Stimulated activated CD4-positive, alpha-beta T cell treated with anti-CD3 and anti-CD28 coated beads, Interleukin-2, amount 100 ng/mL, for 4 hours (primary cell): ENCODE measurements around the gene PEMT.

ENCODE experiments used
- DNase-seq: peaks from one replicate; pipeline ENCODE4 v3.0.0-alpha.2; 2020; ENCODE audit warnings: low read depth

Gene PEMT

GRCh38 chr17:17514993-17515933 is 76.2 kb downstream of the PEMT start:
- no peak for DNase-seq

- DNase-seq, result no peak
Observed at GRCh38 chr17:17514361-17514992, 77.0 kb downstream of the PEMT start.

GRCh38 chr17:17513626-17514025 is 77.9 kb downstream of the PEMT start:
- DNase-seq, result no peak

DNA sequence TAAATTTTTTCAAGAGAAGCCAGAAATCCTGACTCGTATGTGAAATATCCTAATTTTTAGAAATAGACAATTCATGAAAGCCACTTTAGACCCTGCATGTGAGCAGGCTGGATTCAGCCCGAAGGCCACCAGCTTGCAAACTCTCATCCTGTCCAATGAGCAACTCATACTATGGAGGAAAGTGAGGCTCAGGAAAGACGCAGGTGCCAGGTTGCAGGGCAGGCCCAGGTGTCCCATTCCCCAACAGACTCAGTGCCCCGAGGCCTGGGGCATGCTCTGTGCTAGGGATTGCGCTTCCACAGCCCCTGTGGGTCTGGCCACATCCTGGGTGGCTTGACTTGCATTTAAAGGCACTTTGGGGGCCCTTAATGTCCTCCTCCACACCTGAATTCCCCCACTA is 78.6 kb downstream of the PEMT start:
- no peak for DNase-seq

DNA sequence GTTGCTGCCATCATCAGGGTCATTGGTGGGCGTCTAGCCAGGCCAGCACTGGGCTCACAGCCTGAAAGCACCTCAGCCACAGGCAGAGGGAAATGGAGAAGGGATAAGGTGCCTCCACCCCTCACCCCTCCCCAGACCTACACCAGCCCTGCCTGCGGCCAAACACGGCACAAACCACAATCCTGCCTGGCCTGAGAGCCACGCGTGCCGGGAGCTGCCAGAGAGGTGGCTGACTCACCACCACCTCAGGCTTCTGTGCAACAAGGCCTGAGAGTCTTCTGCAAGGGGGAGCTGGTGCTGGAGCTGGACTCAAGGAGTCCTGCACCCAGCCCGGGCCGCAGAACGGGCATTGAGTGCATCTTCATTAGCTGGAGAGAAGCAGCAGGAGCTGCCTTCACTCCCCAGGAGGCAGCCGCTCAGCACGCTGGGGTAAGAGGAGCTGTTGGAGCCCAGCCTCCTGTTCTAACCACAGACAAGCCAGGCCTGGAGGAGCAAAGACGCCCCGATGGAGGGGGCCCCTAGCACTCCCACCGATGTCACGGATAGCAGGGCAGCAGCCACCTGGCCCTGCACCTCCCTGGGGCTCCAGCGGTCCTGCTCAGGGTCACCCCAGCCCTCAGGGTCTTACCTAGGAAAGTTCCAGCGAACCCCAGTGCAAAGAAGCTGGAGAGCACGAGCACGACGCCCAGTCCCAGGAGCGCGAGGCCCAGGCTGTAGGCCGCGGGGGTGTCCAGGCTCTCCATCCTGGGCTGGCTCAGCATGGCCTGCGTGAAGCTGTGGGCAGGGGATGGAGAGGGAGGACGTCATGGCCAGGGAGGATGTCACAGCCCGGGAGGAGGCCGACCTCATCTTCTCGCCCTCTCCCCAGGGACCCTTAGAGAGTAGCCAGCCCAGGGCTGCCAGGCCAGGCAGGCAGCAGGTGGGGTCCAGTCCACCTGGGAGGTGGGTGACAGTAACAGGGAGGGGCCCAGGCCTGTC is 79.3 kb downstream of the PEMT start:
- no peak for DNase-seq

DNA sequence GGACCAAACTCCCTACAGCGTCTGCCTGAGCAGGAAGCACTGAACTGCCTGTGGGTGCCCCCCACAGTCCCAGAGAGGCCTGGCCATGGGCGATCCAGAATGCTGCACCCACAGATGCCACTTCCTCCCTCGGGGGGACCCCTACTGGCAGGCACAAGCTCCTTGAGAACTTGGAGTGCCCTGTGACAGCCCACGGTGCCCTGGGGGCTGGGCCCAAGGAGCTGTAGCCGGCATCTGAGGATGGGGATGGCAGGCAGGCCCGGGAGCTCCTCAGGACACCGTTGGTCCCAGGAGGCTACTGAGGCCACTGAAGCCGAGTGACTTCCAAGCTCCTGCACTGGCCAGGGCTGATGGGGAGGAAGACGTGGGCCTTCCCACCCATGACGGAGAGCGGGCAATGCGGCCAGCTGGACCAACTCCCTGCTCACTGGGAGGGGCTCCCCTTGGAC is 80.2 kb downstream of the PEMT start:
- DNase-seq, result no peak

- no peak for DNase-seq
Observed at GRCh38 chr17:17510456-17511292, 80.8 kb downstream of the PEMT start.

GRCh38 chr17:17509601-17510425 is 81.7 kb downstream of the PEMT start:
- no peak for DNase-seq

GRCh38 chr17:17508646-17509591 is 82.6 kb downstream of the PEMT start:
- DNase-seq, result no peak

GRCh38 chr17:17508019-17508535 is 83.4 kb downstream of the PEMT start:
- DNase-seq, result no peak

DNA sequence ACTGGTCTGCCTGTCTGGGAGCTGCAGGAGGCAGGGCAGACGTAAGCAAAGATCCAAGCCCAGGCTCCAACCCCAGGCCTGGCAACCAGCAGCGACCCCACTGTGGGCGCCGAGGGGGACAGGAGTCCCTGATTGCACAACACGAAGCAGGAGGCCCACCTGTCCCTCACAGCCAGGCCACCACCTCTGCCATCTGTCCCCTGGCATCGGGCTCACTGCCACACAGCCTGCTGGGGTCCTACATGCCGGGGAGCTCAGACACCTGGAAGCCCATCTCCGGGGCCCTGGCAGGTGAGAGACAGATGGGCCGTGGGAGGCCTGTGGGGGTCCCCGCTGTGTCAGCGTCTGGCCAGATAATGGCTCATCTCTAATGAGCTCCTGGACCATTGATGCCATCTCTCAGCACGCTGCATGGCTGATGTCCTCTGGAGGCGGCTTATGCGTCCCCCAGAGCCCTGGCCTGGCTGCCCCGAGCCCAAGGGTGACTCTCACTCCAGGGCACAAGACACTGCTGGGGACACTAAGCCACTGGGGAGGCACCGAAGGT is 84.0 kb downstream of the PEMT start:
- DNase-seq, result no peak

GRCh38 chr17:17506893-17507464 is 84.5 kb downstream of the PEMT start:
- no peak for DNase-seq

GRCh38 chr17:17506181-17506741 is 85.2 kb downstream of the PEMT start:
- DNase-seq, result no peak

DNA sequence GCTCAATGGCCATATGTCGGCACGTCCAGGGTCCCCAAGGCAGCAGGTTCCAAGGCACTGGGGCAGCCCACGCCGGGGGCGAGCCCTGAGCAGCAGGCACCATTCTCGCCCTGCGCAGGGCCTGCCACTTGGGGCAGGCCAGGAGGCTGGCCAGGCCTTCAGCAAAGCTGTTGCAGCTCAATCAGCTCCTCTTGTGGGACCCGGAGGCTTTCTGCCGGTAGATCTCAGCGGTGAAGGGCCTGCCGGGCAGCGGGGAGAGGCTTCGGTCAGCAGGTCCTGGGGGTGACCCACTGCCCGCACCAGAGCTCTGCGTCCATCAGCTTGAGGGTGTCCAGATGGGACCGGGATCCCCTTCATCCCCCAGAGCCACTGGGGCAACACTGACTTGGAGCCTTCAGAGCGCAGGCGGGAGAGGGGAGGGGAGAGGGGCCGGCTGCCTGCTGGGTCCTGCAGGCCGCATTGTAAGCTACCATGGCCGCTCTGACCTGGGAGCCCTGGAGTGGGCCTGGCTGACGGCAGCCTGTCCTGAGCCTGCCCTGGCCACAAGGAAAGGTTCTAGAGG is 85.8 kb downstream of the PEMT start:
- no peak for DNase-seq

GRCh38 chr17:17505151-17505550 is 86.4 kb downstream of the PEMT start:
- DNase-seq, result no peak

DNA sequence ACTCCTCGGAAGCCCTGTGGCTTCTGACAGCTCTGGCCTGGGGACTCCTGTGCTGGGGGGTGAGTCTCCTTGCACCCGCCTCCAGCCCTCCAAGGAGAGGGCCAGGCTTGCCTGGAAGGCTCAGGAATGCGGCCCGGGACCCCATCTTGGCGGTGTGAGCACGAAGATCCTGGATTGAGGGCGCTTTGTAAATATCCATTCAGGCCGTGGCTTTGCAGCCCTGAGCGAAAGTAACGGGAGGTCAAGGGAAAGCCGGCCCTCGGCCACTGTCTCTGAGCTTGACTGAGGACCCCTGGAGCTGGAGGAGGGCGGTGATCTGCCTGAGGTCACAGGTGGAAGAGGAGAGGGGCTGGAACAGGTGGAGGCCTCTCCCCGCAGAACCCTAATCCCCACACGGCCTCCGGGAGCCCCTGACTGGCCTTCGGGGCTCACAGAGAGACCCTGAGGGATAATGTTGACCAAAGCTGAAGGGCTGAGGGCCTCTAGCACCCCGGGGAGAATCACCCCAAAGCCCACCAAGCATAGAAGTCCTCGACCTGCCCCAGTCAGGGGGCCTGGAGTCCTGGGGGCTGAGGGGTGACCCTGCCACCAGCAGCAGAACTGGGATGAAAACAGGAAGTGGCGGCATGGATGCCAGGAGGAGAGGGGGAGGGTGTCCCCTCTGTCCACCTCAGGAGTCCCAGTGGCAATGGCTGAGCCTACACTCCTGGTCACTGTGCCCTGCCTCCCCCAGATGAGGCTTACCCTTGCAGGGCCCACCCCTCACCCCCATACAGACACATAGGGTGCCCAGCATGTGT is 87.0 kb downstream of the PEMT start:
- no peak for DNase-seq
